Measurements from ENCODE around the gene DGCR2. TPM values are rescaled to one million over a fixed set of nuclear protein-coding genes. Genes with fewer than 3 reads are reported as not detected.

The DGCR2 gene
- total RNA-seq, 1 experiment from 2014 or later = 42.9 TPM

DNA sequence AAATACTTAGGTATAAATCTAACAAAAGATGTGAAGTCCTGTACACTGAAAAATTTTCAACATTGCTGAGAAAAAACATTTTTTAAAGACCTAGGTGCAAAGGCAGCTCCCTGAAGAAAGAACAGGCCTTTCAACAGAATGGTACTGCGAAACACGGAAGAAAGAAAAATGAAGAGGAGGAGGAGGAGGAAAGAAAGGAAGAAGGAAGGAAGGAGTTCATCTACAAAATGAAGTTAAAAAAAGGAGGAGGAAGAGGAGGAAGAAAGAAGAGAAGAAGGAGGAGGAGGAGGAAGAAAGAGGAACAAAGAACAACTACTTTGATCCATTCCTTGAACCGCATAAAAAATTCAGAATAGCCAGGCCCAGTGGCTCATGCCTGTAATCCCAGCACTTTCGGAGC lies 29.5 kb downstream of the DGCR2 start:
- TF ChIP-seq POLR2A (IDR thresholded peaks at IDR 0.05; ENCODE audit: borderline replicate concordance, extremely low read depth, insufficient read depth, insufficient read length) (no peak), ZNF274 (IDR thresholded peaks at IDR 0.05; ENCODE audit: low read depth, low read length) (no peak), CBX3 (IDR thresholded peaks at IDR 0.05; ENCODE audit: low read depth) (no peak), POLR2AphosphoS5 (IDR thresholded peaks at IDR 0.05; ENCODE audit: low read depth, low read length) (no peak), SP1 (IDR thresholded peaks at IDR 0.05; ENCODE audit: low read depth) (no peak), FOSL1 (IDR thresholded peaks at IDR 0.05; ENCODE audit: low read depth) (no peak), ZFX (IDR thresholded peaks at IDR 0.05) (no peak)
- TF ChIP-seq, protein P1, sequence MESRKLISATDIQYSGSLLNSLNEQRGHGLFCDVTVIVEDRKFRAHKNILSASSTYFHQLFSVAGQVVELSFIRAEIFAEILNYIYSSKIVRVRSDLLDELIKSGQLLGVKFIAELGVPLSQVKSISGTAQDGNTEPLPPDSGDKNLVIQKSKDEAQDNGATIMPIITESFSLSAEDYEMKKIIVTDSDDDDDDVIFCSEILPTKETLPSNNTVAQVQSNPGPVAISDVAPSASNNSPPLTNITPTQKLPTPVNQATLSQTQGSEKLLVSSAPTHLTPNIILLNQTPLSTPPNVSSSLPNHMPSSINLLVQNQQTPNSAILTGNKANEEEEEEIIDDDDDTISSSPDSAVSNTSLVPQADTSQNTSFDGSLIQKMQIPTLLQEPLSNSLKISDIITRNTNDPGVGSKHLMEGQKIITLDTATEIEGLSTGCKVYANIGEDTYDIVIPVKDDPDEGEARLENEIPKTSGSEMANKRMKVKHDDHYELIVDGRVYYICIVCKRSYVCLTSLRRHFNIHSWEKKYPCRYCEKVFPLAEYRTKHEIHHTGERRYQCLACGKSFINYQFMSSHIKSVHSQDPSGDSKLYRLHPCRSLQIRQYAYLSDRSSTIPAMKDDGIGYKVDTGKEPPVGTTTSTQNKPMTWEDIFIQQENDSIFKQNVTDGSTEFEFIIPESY (IDR thresholded peaks at IDR 0.05; ENCODE audit: extremely low read depth, insufficient replicate concordance, low read length) = no peak
- TF ChIP-seq, protein P2, sequence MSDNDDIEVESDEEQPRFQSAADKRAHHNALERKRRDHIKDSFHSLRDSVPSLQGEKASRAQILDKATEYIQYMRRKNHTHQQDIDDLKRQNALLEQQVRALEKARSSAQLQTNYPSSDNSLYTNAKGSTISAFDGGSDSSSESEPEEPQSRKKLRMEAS (IDR thresholded peaks at IDR 0.05) = no peak
- no TSS peak for BruUV-seq (replicated peaks)
- no peaks in the 10 kb centered on the region for H3K36me3 ChIP-seq (ENCODE audit: control insufficient read depth in 1 of 2, insufficient read depth in 2 of 2, low read length in 2 of 2)
- H3K79me2 ChIP-seq (ENCODE audit: insufficient read depth, low read length) = peaks cover 25% of the 10 kb centered on the region
- no peaks in the 10 kb centered on the region for H4K20me1 ChIP-seq (ENCODE audit: insufficient read depth)
- intact Hi-C loops (cut with micrococcal nuclease) = no loop called here
- ChIA-PET CTCF (no interaction called here), RAD21 (ENCODE audit: low non-redundant PET in 1 of 2, low total read pairs in 2 of 2, uncharacterized antibody in 2 of 2, unreplicated experiment in 2 of 2) (no interaction called here), POLR2A (no interaction called here)
- peaks cover 2 to 3% of the 10 kb centered on the region in 2 experiments; a peak in 3 of 4 replicates for H3K4me1 ChIP-seq (ENCODE audit: control insufficient read depth in 1 of 2, insufficient read depth in 2 of 2, low read length in 2 of 2)
- no peaks in the 10 kb centered on the region for H3K9me3 ChIP-seq (ENCODE audit: control insufficient read depth in 1 of 2, insufficient read depth in 1 of 2, low read depth in 1 of 2, low read length in 2 of 2)
- no peak overlapping the region for H3K4me2 ChIP-seq (ENCODE audit: low read length)
- H3K9me2 ChIP-seq (ENCODE audit: insufficient read depth) = no peaks in the 10 kb centered on the region
- H2AFZ ChIP-seq (ENCODE audit: low read depth, low read length, poor library complexity, severe bottlenecking) = no peak overlapping the region
- no peak for DNase-seq (ENCODE audit: low read depth, low spot score)
- H3K4me3 ChIP-seq (replicated peaks in 1 of 2; ENCODE audit: low read depth in 1 of 2, low read length in 2 of 2) = no peak overlapping the region
- H3K27me3 ChIP-seq (ENCODE audit: insufficient read depth, low read length) = no peaks in the 10 kb centered on the region
- H3K27ac ChIP-seq (ENCODE audit: low read depth, low read length) = no peak overlapping the region
- ATAC-seq = no peak
- no peak overlapping the region for H3K9ac ChIP-seq (ENCODE audit: low read length)
